Tibial artery (tissue), 4 donors: ENCODE measurements around the gene CHAC1.

Source experiments
- DNase-seq, 2 donors: peaks; one replicate each; pipeline ENCODE4 v3.0.0-alpha.2; 2019
- H3K27ac ChIP-seq, 2 donors: fragments of 200-600 bp; sonication (generic) in 1 of 2; 1 replicate in 1 of 2; 2 replicates in 1 of 2; pipeline ENCODE4 v1.5.1; 2018 to 2019; ENCODE audit warnings: mild to moderate bottlenecking in 1 of 2
- H3K27me3 ChIP-seq, 2 donors: fragments of 200-600 bp; sonication (generic) in 1 of 2; one replicate each; pipeline versions ENCODE4 v1.5.1 to v1.6.0; 2016 to 2019
- H3K36me3 ChIP-seq, 3 donors: fragments of 200-600 bp; sonication (generic) in 2 of 3; one replicate each; pipeline ENCODE4 v1.5.1; 2016 to 2019; ENCODE audit warnings: mild to moderate bottlenecking in 2 of 3
- H3K4me1 ChIP-seq, 4 donors: fragments of 200-600 bp; sonication (generic) in 2 of 4; 1 replicate in 3 of 4; 2 replicates in 1 of 4; pipeline ENCODE4 v1.5.1; 2016 to 2019
- H3K4me3 ChIP-seq, 2 donors: fragments of 200-600 bp; sonication (generic) in 1 of 2; 1 replicate in 1 of 2; 2 replicates in 1 of 2; pipeline ENCODE4 v1.5.1; 2018 to 2019; ENCODE audit warnings: mild to moderate bottlenecking in 2 of 2
- H3K9me3 ChIP-seq, 3 donors: fragments of 200-600 bp; sonication (generic) in 1 of 3; one replicate each; pipeline ENCODE4 v1.5.1; 2016 to 2019
- CTCF ChIP-seq, 2 experiments: fragments of 200-600 bp in 1 of 2; fragments of 450-650 bp in 1 of 2; IDR thresholded peaks; one replicate each; pipeline ENCODE4 v1.5.1; 2017 to 2019; ENCODE audit warnings: antibody characterized with exemption in 2 of 2, mild to moderate bottlenecking in 1 of 2, moderate library complexity in 1 of 2
- intact Hi-C: fragments of 100-400 bp; cut with DNase I; formaldehyde crosslinking; loops from one replicate; pipeline ENCODE4 v1.15.0; 2023; ENCODE audit warnings: low total_unique reads

Gene CHAC1, protein sequence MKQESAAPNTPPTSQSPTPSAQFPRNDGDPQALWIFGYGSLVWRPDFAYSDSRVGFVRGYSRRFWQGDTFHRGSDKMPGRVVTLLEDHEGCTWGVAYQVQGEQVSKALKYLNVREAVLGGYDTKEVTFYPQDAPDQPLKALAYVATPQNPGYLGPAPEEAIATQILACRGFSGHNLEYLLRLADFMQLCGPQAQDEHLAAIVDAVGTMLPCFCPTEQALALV

DNA sequence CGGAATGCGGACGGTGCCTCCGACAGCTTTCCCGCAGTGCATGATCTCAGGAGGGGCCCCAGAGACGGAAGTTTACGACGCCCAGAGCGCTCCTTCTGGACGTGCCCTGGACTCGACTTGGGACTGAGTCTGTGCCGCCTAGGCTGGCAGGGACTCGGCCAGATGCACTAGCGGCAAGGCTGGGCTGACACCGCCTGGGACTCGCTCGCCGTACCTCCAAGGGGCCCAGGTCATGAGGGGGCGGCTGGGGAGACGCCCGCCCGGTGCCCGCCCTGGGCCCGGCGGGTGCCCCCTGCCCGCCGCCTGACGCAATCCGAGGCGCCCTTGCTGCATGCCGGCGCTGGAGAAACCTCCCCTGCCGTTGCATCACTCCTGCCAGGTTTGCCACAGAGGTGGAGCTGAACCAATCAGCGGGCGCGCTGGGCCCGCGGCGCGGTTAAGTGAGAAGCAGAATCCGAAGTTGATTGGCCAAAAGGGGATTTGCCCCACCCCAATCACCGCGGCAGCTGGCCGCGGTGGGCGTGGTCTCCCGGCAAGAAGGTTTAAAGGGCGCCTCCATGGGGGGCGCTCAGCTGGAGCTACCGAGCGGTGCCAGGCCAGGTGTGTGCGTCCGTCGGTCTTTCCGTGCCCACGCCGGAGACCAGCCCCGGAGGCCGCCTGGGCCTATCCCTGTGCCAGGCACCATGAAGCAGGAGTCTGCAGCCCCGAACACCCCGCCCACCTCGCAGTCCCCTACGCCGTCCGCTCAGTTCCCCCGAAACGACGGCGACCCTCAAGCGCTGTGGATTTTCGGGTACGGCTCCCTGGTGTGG is at the start of gene CHAC1:
TSS of gene CHAC1 (plus strand) at position 571 of the 812 bp plus-strand sequence. CDS start at position 684, 113 bp downstream.
- Histone ChIP-seq H3K9me3 (no peaks in the 10 kb centered on the region), H3K4me1 (peaks cover 0 to 52% (median 38%) of the 10 kb centered on the region in 4 donors), H3K27me3 (no peaks in the 10 kb centered on the region), H3K27ac (peak within 1 kb of the TSS; percentile 81 to 82), H3K4me3 (peak within 1 kb of the TSS; percentile 77 to 87), H3K36me3 (no peaks in the 10 kb centered on the region)
- intact Hi-C loops: no loop called here
- TF ChIP-seq CTCF (IDR thresholded peaks at IDR 0.05): no peak
- peak; percentile 94 to 97 for DNase-seq

GRCh38 chr15:40904552-40905201 is 48.6 kb upstream of the CHAC1 start:
- peaks cover 31 to 41% (median 32%) of the 10 kb centered on the region in 3 donors for H3K36me3 ChIP-seq
- intact Hi-C loops: loop anchor here (5.0 to 10.0 kb wide), 3 partner anchors 38 to 278 kb away; partner anchors contain the start of gene INO80
- no peaks in the 10 kb centered on the region for H3K9me3 ChIP-seq
- no peak overlapping the region for H3K4me3 ChIP-seq
- peak overlapping the region; percentile 18 to 84 for H3K27ac ChIP-seq
- no peak for TF ChIP-seq CTCF (IDR thresholded peaks at IDR 0.05)
- no peaks in the 10 kb centered on the region for H3K27me3 ChIP-seq
- H3K4me1 ChIP-seq: peaks cover 12 to 32% (median 24%) of the 10 kb centered on the region in 4 donors
- no peak for DNase-seq

- Histone ChIP-seq H3K4me3 (peak overlapping the region; percentile 38 to 56), H3K27me3 (no peaks in the 10 kb centered on the region), H3K27ac (peak overlapping the region; percentile 84 to 93), H3K4me1 (peaks cover 12 to 36% (median 25%) of the 10 kb centered on the region in 4 donors), H3K36me3 (peaks cover 17 to 25% (median 17%) of the 10 kb centered on the region in 3 donors), H3K9me3 (no peaks in the 10 kb centered on the region)
- DNase-seq: peak; percentile 84 to 93
- TF ChIP-seq CTCF (IDR thresholded peaks at IDR 0.05): peak; percentile 74 to 81
- intact Hi-C loops: loop anchor here (2.0 to 10.0 kb wide), 4 partner anchors 36 to 276 kb away; partner anchors contain the start of gene INO80
Measured at GRCh38 chr15:40906091-40906990, 46.9 kb upstream of the CHAC1 start.

DNA sequence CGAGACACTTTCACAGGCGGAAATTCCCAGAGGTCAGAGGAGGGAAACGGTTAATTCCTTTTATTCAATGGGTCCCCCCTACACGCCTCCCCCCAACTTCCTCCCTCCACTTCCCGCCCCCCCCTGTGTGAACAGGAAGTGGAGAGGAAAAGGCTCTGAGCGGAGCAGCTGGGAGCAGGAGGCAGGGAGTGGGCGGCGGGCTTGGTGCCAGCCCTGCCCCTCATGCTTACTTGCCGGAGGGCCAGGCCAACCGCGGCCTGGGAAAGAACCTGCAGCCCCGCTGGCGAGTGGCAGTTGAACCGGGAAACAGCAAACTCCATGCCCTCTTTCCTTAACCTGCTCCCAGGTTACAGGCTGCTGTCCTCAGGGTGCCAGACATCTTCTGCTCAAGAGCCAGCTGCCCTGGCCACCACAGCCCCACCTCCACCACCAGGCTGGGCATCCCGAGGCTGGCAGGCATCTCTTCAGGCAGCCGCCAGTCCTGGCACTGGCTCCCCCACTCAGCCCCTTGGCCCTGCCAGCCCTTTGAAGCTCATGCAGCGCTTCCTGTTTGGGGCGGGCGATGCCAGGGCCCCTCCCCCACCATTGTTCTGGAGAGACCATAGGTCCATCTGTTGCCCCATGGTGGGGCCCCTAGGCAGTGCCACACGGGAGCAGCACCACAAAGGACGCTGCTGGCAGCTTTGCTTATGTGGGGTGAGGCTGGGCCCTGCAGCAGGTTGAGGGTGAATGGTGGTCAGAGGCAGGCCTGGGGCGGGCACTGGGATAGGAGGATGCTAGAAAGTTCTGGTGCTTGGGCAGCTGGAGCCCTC is 46.1 kb upstream of the CHAC1 start:
- Histone ChIP-seq H3K36me3 (peaks cover 16 to 17% (median 17%) of the 10 kb centered on the region in 3 donors), H3K27ac (peak overlapping the region; percentile 84 to 93), H3K4me1 (peaks cover 12 to 36% (median 25%) of the 10 kb centered on the region in 4 donors), H3K9me3 (no peaks in the 10 kb centered on the region), H3K27me3 (no peaks in the 10 kb centered on the region), H3K4me3 (peak overlapping the region; percentile 38 to 56)
- intact Hi-C loops: loop anchor here (2.0 to 10.0 kb wide), 4 partner anchors 35 to 275 kb away; partner anchors contain the start of gene INO80
- no peak for TF ChIP-seq CTCF (IDR thresholded peaks at IDR 0.05)
- no peak for DNase-seq
